ENCODE measurements around the gene ITGA2. TPM values are rescaled to one million over a fixed set of nuclear protein-coding genes. Genes with fewer than 3 reads are reported as not detected.

Gene ITGA2
- total and polyA plus RNA-seq, 2 of the 8 experiments (the other 6 are each of a cell fraction or from before 2014, with no cell fraction given) = 1.4 to 7.7 TPM

GRCh38 chr5:53034832-53035231 is 45.7 kb downstream of the ITGA2 start (continued):
- TF ChIP-seq HDAC6 (IDR thresholded peaks at IDR 0.05; ENCODE audit: low read depth, low read length) (no peak), SP2 (IDR thresholded peaks at IDR 0.05; ENCODE audit: low read length) (no peak)

All from H1 (cell line).